Osteoblast (primary cell): ENCODE data around the gene CD69. TPM values are rescaled to one million over a fixed set of nuclear protein-coding genes. Genes with fewer than 3 reads are reported as not detected.
A peak's percentile ranks its signal among the peaks of the same experiment; 100 is the strongest.

ENCODE experiments used
- DNase-seq: peaks from one replicate; pipeline ENCODE4 v3.0.0; 2011; ENCODE audit warnings: low spot score, mixed read lengths; ENCODE audit not compliant: insufficient read length; ENCODE audit errors: missing footprints
- H2AFZ ChIP-seq: 2 replicates; pipeline ENCODE4 v1.6.0; 2011; ENCODE audit warnings: mild to moderate bottlenecking, low read length
- H3K27ac ChIP-seq: 2 replicates; pipeline ENCODE4 v1.5.1; 2011; ENCODE audit warnings: mild to moderate bottlenecking, low read depth, low read length, moderate library complexity
- H3K27me3 ChIP-seq: 2 replicates; pipeline ENCODE4 v1.6.0; 2012; ENCODE audit warnings: mild to moderate bottlenecking, control low read depth, inconsistent platforms, low read length, moderate library complexity; ENCODE audit not compliant: insufficient read depth
- H3K36me3 ChIP-seq: 2 replicates; pipeline ENCODE4 v1.5.1; 2011; ENCODE audit warnings: mild to moderate bottlenecking, low read length, control low read depth, moderate library complexity; ENCODE audit not compliant: insufficient read depth
- H3K4me1 ChIP-seq: 2 replicates; pipeline ENCODE4 v1.5.1; 2011; ENCODE audit warnings: mild to moderate bottlenecking, low read length, control low read depth, moderate library complexity; ENCODE audit not compliant: insufficient read depth
- H3K4me2 ChIP-seq: 2 replicates; pipeline ENCODE4 v1.6.0; 2011; ENCODE audit warnings: mild to moderate bottlenecking, low read length; ENCODE audit not compliant: insufficient read depth
- H3K4me3 ChIP-seq: fragments of 200-600 bp; sonication (generic); 3 replicates; pipeline ENCODE4 v1.5.1; 2012; ENCODE audit warnings: mild to moderate bottlenecking, low read length, inconsistent platforms; ENCODE audit not compliant: insufficient read depth
- H3K79me2 ChIP-seq: 2 replicates; pipeline ENCODE4 v1.6.0; 2012; ENCODE audit warnings: mild to moderate bottlenecking, low read length, control low read depth, inconsistent platforms; ENCODE audit not compliant: insufficient read depth
- H3K9me3 ChIP-seq: 2 replicates; pipeline ENCODE4 v1.5.1; 2011; ENCODE audit warnings: low read depth, low read length, control low read depth
- H4K20me1 ChIP-seq: 2 replicates; pipeline ENCODE4 v1.6.0; 2012; ENCODE audit warnings: mild to moderate bottlenecking, low read length, control low read depth; ENCODE audit not compliant: insufficient read depth
- CTCF ChIP-seq: IDR thresholded peaks from 2 replicates; pipeline ENCODE4 v1.5.1; 2011; ENCODE audit warnings: mild to moderate bottlenecking, low read depth, low read length, moderate library complexity; ENCODE audit errors: extremely low read depth
- total RNA-seq: library from RNA; depleted of rRNA; stranded (reverse); fragments of >200 nt; gene quantifications from 2 replicates; pipeline ENCODE4 v1.2.3, GENCODE V29; 2012

Gene CD69
- total RNA-seq, 1 donor, result not detected

DNA sequence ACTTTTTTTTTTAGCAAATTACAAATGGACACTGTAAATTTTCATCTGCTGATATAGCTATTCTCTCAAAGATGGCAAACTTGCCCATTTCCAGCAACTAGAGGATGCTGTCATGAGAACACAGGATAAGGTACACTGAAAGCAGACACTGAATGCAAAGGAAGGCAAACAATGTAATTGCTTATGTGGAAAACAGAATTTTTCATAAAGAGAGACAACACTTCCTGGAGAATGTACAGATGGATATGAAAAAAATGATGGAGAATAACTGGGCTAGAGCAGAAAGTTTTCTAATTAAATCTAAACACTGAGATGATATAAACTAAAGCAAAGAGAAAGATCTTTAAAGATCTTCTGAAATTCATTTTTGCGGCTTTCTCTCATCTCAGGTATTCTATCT, 581 bp downstream of the CD69 start:
- Histone ChIP-seq H3K4me3 (no peak overlapping the region), H4K20me1 (no peaks in the 10 kb centered on the region), H3K4me2 (no peak overlapping the region), H3K79me2 (no peaks in the 10 kb centered on the region), H3K9me3 (no peaks in the 10 kb centered on the region), H3K36me3 (no peaks in the 10 kb centered on the region), H2AFZ (no peak overlapping the region), H3K4me1 (no peaks in the 10 kb centered on the region), H3K27me3 (no peaks in the 10 kb centered on the region), H3K27ac (no peak overlapping the region)
- TF ChIP-seq CTCF, result no peak
- no peak for DNase-seq

DNA sequence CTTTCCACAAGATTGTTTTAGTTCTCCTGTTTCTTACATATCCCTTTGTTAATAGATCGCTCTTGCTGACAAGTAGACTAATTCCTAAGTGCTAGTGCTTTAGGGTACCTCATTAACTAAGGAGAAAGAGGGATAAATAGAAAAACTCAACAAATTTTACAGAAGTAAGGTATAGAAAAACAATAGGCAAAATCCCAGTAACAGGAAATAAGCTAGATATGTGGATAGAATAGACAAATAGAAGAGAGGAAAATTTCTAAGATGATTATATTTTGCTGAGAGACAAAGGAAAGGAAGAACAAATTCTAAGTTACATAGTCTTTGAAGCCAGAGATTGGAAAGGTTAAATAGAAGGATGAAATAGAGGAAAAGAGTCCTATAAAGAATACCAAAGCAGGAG, 1.0 kb downstream of the CD69 start:
- no peaks in the 10 kb centered on the region for H3K27me3 ChIP-seq

GRCh38 chr12:9758119-9758518, 2.6 kb downstream of the CD69 start:
- H3K4me3 ChIP-seq, result no peak overlapping the region
- H4K20me1 ChIP-seq, result no peaks in the 10 kb centered on the region

More for the DNA sequence above, 1.0 kb downstream of the CD69 start:
- Histone ChIP-seq H3K4me1 (no peaks in the 10 kb centered on the region), H3K36me3 (no peaks in the 10 kb centered on the region), H3K4me3 (no peak overlapping the region), H3K9me3 (no peaks in the 10 kb centered on the region), H3K79me2 (no peaks in the 10 kb centered on the region), H3K4me2 (no peak overlapping the region), H4K20me1 (no peaks in the 10 kb centered on the region), H2AFZ (no peak overlapping the region), H3K27ac (no peak overlapping the region)
- no peak for TF ChIP-seq CTCF
- DNase-seq, result no peak

GRCh38 chr12:9757433-9758025, 3.2 kb downstream of the CD69 start:
- H2AFZ ChIP-seq, result no peak overlapping the region
- no peaks in the 10 kb centered on the region for H3K36me3 ChIP-seq
- no peaks in the 10 kb centered on the region for H3K27me3 ChIP-seq
- H3K9me3 ChIP-seq, result no peaks in the 10 kb centered on the region
- no peak overlapping the region for H3K4me2 ChIP-seq
- peak; percentile 13 for DNase-seq
- no peaks in the 10 kb centered on the region for H4K20me1 ChIP-seq
- no peak for TF ChIP-seq CTCF
- no peaks in the 10 kb centered on the region for H3K4me1 ChIP-seq
- no peak overlapping the region for H3K27ac ChIP-seq
- no peak overlapping the region for H3K4me3 ChIP-seq
- no peaks in the 10 kb centered on the region for H3K79me2 ChIP-seq

More at GRCh38 chr12:9758119-9758518, 2.6 kb downstream of the CD69 start:
- no peak for DNase-seq
- Histone ChIP-seq H2AFZ (no peak overlapping the region), H3K4me1 (no peaks in the 10 kb centered on the region), H3K36me3 (no peaks in the 10 kb centered on the region), H3K4me2 (no peak overlapping the region), H3K9me3 (no peaks in the 10 kb centered on the region), H3K79me2 (no peaks in the 10 kb centered on the region), H3K27me3 (no peaks in the 10 kb centered on the region), H3K27ac (no peak overlapping the region)
- TF ChIP-seq CTCF, result no peak
